Astrocyte (in vitro differentiated cells and primary cell): ENCODE measurements around the gene REEP3. TPM values are rescaled to one million over a fixed set of nuclear protein-coding genes. Genes with fewer than 3 reads are reported as not detected.

ENCODE experiments used
- DNase-seq: peaks from one replicate; pipeline ENCODE4 v3.0.0-alpha.2; 2010; ENCODE audit warnings: low read depth
- FAIRE-seq: peaks from 2 replicates; lab custom pipeline; 2011; peaks lifted over from hg19 to GRCh38; lab: Jason Lieb, UNC
- H2AFZ ChIP-seq: 2 replicates; pipeline ENCODE4 v1.6.0; 2012; ENCODE audit warnings: low read depth, low read length, inconsistent platforms
- H3K27ac ChIP-seq: 2 replicates; pipeline ENCODE4 v1.5.1; 2011; ENCODE audit warnings: low read depth, low read length, inconsistent platforms
- H3K27me3 ChIP-seq: 2 replicates; pipeline ENCODE4 v1.6.0; 2011; ENCODE audit warnings: low read length, inconsistent platforms; ENCODE audit not compliant: insufficient read depth
- H3K36me3 ChIP-seq: 2 replicates; pipeline ENCODE4 v1.5.1; 2011; ENCODE audit warnings: low read length, inconsistent platforms; ENCODE audit not compliant: insufficient read depth
- H3K4me1 ChIP-seq: 2 replicates; pipeline ENCODE4 v1.5.1; 2011; ENCODE audit warnings: low read length, inconsistent platforms; ENCODE audit not compliant: insufficient read depth
- H3K4me2 ChIP-seq: 2 replicates; pipeline ENCODE4 v1.6.0; 2012; ENCODE audit warnings: low read length, inconsistent platforms
- H3K4me3 ChIP-seq: 2 replicates; pipeline ENCODE4 v1.5.1; 2011; ENCODE audit warnings: low read depth, mild to moderate bottlenecking, low read length, inconsistent platforms; ENCODE audit not compliant: insufficient read depth
- H3K79me2 ChIP-seq: 2 replicates; pipeline ENCODE4 v1.6.0; 2012; ENCODE audit warnings: mild to moderate bottlenecking, low read length, inconsistent platforms; ENCODE audit not compliant: insufficient read depth
- H3K9ac ChIP-seq: 2 replicates; pipeline ENCODE4 v1.6.0; 2012; ENCODE audit warnings: mild to moderate bottlenecking, low read length, inconsistent platforms
- H3K9me3 ChIP-seq: 2 replicates; pipeline ENCODE4 v1.5.1; 2012; ENCODE audit warnings: low read depth, mild to moderate bottlenecking, low read length, inconsistent platforms; ENCODE audit not compliant: insufficient read depth
- H4K20me1 ChIP-seq: 2 replicates; pipeline ENCODE4 v1.6.0; 2012; ENCODE audit warnings: low read length, inconsistent platforms; ENCODE audit not compliant: insufficient read depth
- H3K27ac Mint-ChIP-seq: one replicate; pipeline ENCODE4 v1.8.0; 2021; ENCODE audit warnings: mild to moderate bottlenecking, mixed read lengths; ENCODE audit not compliant: unreplicated experiment
- H3K27me3 Mint-ChIP-seq: one replicate; pipeline ENCODE4 v1.8.0; 2021; ENCODE audit warnings: low read depth, mixed read lengths; ENCODE audit not compliant: unreplicated experiment
- H3K36me3 Mint-ChIP-seq: one replicate; pipeline ENCODE4 v1.8.0; 2021; ENCODE audit warnings: low read depth, mixed read lengths; ENCODE audit not compliant: unreplicated experiment
- H3K4me1 Mint-ChIP-seq: one replicate; pipeline ENCODE4 v1.8.0; 2021; ENCODE audit warnings: low read depth, mixed read lengths; ENCODE audit not compliant: unreplicated experiment
- H3K4me3 Mint-ChIP-seq: one replicate; pipeline ENCODE4 v1.8.0; 2021; ENCODE audit warnings: mild to moderate bottlenecking, moderate library complexity, mixed read lengths; ENCODE audit not compliant: unreplicated experiment
- H3K9me3 Mint-ChIP-seq: one replicate; pipeline ENCODE4 v1.8.0; 2021; ENCODE audit warnings: mild to moderate bottlenecking, mixed read lengths; ENCODE audit not compliant: unreplicated experiment
- CTCF ChIP-seq: IDR thresholded peaks from 2 replicates; pipeline ENCODE4 v1.5.1; 2011; ENCODE audit warnings: low read depth, mild to moderate bottlenecking, inconsistent platforms, low read length, moderate library complexity; ENCODE audit not compliant: insufficient read depth
- EZH2 ChIP-seq: IDR thresholded peaks from 2 replicates; pipeline ENCODE4 v1.6.1; 2012; ENCODE audit warnings: mild to moderate bottlenecking, low read length, inconsistent platforms; ENCODE audit not compliant: insufficient read depth
- total RNA-seq: library from RNA; stranded (reverse); gene quantifications from 2 replicates; pipeline ENCODE4 v1.2.1, GENCODE V29; 2021

Gene REEP3
- total RNA-seq, 1 donor from 2014 or later: 44.6 TPM

GRCh38 chr10:63605197-63605967 lies 84.2 kb downstream of the REEP3 start:
- H3K9me3 ChIP-seq: no peaks in the 10 kb centered on the region
- Mint-ChIP-seq H3K36me3 (no peaks in the 10 kb centered on the region), H3K4me3 (no peak overlapping the region), H3K9me3 (no peaks in the 10 kb centered on the region), H3K27ac (no peak overlapping the region), H3K27me3 (no peaks in the 10 kb centered on the region), H3K4me1 (no peaks in the 10 kb centered on the region)
- no peak overlapping the region for H3K4me2 ChIP-seq
- peaks cover 7% of the 10 kb centered on the region for H3K4me1 ChIP-seq
- H4K20me1 ChIP-seq: no peaks in the 10 kb centered on the region
- no peak overlapping the region for H3K4me3 ChIP-seq
- TF ChIP-seq EZH2: no peak
- no peak for TF ChIP-seq CTCF
- H3K79me2 ChIP-seq: no peaks in the 10 kb centered on the region
- H3K36me3 ChIP-seq: no peaks in the 10 kb centered on the region
- DNase-seq (peak; percentile 7), FAIRE-seq (no peak)
- no peak overlapping the region for H2AFZ ChIP-seq
- no peak overlapping the region for H3K9ac ChIP-seq
- H3K27ac ChIP-seq: no peak overlapping the region
- H3K27me3 ChIP-seq: no peaks in the 10 kb centered on the region

GRCh38 chr10:63608511-63608910 lies 87.3 kb downstream of the REEP3 start:
- Histone ChIP-seq H3K27me3 (no peaks in the 10 kb centered on the region), H2AFZ (no peak overlapping the region), H3K9me3 (no peaks in the 10 kb centered on the region), H3K9ac (no peak overlapping the region), H3K4me3 (no peak overlapping the region), H3K79me2 (no peaks in the 10 kb centered on the region), H3K4me1 (peaks cover 14% of the 10 kb centered on the region), H3K27ac (no peak overlapping the region), H4K20me1 (no peaks in the 10 kb centered on the region), H3K36me3 (no peaks in the 10 kb centered on the region), H3K4me2 (no peak overlapping the region)
- DNase-seq (no peak), FAIRE-seq (no peak)
- Mint-ChIP-seq H3K9me3 (no peaks in the 10 kb centered on the region), H3K36me3 (no peaks in the 10 kb centered on the region), H3K27me3 (no peaks in the 10 kb centered on the region), H3K27ac (no peak overlapping the region), H3K4me1 (no peaks in the 10 kb centered on the region), H3K4me3 (no peak overlapping the region)
- TF ChIP-seq CTCF (no peak), EZH2 (no peak)

- Mint-ChIP-seq H3K36me3 (no peaks in the 10 kb centered on the region), H3K27ac (no peak overlapping the region), H3K4me3 (no peak overlapping the region), H3K27me3 (no peaks in the 10 kb centered on the region), H3K4me1 (peaks cover 4% of the 10 kb centered on the region), H3K9me3 (no peaks in the 10 kb centered on the region)
- DNase-seq: peak; percentile 34
- Histone ChIP-seq H3K4me2 (peak overlapping the region; percentile 41), H3K9me3 (no peaks in the 10 kb centered on the region), H2AFZ (no peak overlapping the region), H3K4me1 (peaks cover 7% of the 10 kb centered on the region), H3K27me3 (no peaks in the 10 kb centered on the region), H3K79me2 (no peaks in the 10 kb centered on the region), H3K4me3 (no peak overlapping the region), H4K20me1 (no peaks in the 10 kb centered on the region), H3K27ac (peak overlapping the region; percentile 50), H3K9ac (peak overlapping the region; percentile 9), H3K36me3 (no peaks in the 10 kb centered on the region)
- TF ChIP-seq EZH2 (no peak), CTCF (no peak)
- no peak for FAIRE-seq
These were observed 89.9 kb downstream of the REEP3 start for GRCh38 chr10:63611078-63611477.
